Ovary (tissue), 3 donors: Measurements from ENCODE around the gene COP1.
"Not testable (repeated sequence)": the region's sequence is repeated elsewhere in the genome, so short reads cannot be mapped to it uniquely, and the experiment has no call there.

ENCODE experiments used
- EP300 ChIP-seq: sonication (generic); formaldehyde crosslinking; IDR thresholded peaks from one replicate; pipeline ENCODE4 v1.6.1; 2017; ENCODE audit warnings: antibody characterized with exemption
- POLR2A ChIP-seq: fragments of 450-650 bp; IDR thresholded peaks from one replicate; pipeline ENCODE4 v1.6.1; 2017; ENCODE audit warnings: antibody characterized with exemption, mild to moderate bottlenecking, moderate library complexity
- TF ChIP-seq, protein P1 (sequence below), 3 donors: fragments of 450-650 bp in 2 of 3; fragments of 200-600 bp in 1 of 3; IDR thresholded peaks; one replicate each; pipeline versions ENCODE4 v1.5.1 to v1.8.0; 2016 to 2022; ENCODE audit warnings: antibody characterized with exemption in 3 of 3, mild to moderate bottlenecking in 1 of 3
- donor health status: DM: no; HTN: no; CAD: no.

DNA sequence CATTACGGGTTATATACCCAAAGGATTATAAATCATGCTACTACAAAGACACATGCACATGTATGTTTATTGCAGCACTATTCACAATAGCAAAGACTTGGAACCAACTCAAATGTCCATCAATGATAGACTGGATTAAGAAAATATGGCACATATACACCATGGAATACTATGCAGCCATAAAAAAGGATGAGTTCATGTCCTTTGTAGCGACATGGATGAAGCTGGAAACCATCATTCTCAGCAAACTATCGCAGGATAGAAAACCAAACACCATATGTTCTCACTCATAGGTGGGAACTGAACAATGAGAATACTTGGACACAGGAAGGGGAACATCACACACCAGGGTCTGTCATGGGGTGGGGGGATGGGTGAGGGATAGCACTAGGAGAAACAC, 119.3 kb downstream of the COP1 start:
- TF ChIP-seq EP300, POLR2A: not testable (repeated sequence)
- TF ChIP-seq, protein P1, sequence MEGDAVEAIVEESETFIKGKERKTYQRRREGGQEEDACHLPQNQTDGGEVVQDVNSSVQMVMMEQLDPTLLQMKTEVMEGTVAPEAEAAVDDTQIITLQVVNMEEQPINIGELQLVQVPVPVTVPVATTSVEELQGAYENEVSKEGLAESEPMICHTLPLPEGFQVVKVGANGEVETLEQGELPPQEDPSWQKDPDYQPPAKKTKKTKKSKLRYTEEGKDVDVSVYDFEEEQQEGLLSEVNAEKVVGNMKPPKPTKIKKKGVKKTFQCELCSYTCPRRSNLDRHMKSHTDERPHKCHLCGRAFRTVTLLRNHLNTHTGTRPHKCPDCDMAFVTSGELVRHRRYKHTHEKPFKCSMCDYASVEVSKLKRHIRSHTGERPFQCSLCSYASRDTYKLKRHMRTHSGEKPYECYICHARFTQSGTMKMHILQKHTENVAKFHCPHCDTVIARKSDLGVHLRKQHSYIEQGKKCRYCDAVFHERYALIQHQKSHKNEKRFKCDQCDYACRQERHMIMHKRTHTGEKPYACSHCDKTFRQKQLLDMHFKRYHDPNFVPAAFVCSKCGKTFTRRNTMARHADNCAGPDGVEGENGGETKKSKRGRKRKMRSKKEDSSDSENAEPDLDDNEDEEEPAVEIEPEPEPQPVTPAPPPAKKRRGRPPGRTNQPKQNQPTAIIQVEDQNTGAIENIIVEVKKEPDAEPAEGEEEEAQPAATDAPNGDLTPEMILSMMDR (IDR thresholded peaks at IDR 0.05) = not testable (repeated sequence)
